Measurements from ENCODE around the gene TAF3.
A peak's percentile ranks its signal among the peaks of the same experiment; 100 is the strongest.

Gene TAF3

GRCh38 chr10:8047452-8048280 is 229.4 kb downstream of the TAF3 start:
- no peak for DNase-seq (ENCODE audit: low read depth in 2 of 2)

GRCh38 chr10:8048281-8049008 is 230.1 kb downstream of the TAF3 start:
- DNase-seq (ENCODE audit: low read depth in 2 of 2): peak in 1 of 2 donors; percentile 46

DNA sequence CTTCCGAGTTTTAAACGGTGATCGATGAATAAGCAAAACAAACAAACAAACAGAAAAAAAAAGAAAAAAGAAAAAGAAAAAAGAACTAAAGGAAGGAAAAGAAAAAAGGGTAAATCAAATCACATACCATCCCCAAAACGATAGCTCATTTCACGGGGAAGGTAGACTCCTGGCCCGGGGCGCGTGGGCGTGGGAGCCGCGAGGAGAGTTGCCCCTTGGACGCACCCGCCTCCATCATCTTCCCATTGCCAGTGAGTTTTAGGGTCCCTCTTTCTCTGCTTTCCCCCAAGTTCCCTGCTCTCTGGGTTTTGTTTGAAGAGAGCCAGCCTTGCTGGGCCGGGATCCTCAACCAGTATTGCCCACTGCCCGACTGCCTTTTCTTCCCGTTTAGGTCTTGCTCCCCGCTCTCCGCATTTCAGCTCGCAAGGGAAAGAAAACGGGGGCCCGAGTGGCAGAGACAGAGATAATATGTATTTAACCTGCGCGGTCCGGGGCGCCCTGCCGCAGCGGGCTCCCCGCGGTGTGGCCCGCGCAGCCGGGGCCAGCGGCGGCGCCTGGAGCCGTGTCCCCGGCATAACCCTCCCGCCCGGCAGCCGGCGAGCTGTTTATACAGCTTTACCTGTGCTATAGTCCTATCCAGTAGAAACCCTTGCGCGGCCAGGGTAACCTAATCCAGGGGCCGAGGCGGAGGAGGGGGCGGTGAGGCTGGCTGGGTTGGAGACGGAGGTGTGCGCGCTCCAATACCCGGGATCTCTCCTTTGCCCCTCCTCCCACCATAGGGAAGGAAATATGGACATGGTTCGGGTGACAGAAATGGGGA is 230.9 kb downstream of the TAF3 start:
- DNase-seq (ENCODE audit: low read depth in 2 of 2): no peak

GRCh38 chr10:8049865-8050555 is 231.7 kb downstream of the TAF3 start:
- no peak for DNase-seq (ENCODE audit: low read depth in 2 of 2)

- no peak for DNase-seq (ENCODE audit: low read depth in 2 of 2)
Observed at GRCh38 chr10:8050556-8051108, 232.3 kb downstream of the TAF3 start.

DNA sequence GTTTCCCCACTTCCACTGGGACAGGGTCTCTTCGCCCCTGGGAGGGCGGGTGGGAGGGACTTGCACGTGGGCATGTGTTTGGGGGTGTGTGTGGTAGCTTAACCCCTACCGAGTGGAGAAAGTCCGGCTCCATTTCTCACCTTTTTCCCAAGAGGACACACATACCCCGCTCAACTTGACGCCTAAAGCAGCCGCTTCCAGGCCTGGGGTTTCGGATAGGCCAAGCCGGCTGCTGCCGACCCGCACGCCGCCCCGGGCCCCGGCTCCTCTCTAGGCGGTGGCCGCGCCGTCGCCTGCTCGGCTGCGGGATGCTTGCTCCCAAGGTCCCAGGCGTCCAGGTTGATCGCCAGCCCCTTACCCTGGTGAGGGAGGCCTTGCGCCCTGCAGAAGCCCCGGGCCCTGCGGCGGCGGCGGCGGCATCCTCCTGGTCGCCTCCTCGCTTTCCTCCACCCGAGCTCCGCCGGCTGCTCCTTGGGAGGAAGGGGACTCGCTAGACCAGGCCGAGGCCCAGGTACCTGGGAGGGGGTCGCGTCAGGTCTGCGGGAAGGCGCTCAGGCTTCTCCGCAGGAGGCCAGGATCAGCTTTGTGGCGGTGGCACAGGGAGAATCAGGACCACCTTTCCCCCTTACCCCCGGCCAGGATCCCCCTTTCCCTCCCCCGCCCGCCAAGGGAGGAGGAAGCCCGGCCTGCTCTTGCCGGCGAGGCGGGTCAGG is 233.0 kb downstream of the TAF3 start:
- no peak for DNase-seq (ENCODE audit: low read depth in 2 of 2)

- DNase-seq (ENCODE audit: low read depth in 2 of 2): no peak
Observed at GRCh38 chr10:8051851-8052257, 233.5 kb downstream of the TAF3 start.

GRCh38 chr10:8052341-8052955 is 234.1 kb downstream of the TAF3 start:
- no peak for DNase-seq (ENCODE audit: low read depth in 2 of 2)

GRCh38 chr10:8052956-8053445 is 234.7 kb downstream of the TAF3 start:
- no peak for DNase-seq (ENCODE audit: low read depth in 2 of 2)

- peak; percentile 90 to 95 for DNase-seq (ENCODE audit: low read depth in 2 of 2)
Observed at GRCh38 chr10:8053446-8054243, 235.3 kb downstream of the TAF3 start.

GRCh38 chr10:8054244-8054493 is 235.9 kb downstream of the TAF3 start:
- no peak for DNase-seq (ENCODE audit: low read depth in 2 of 2)

DNA sequence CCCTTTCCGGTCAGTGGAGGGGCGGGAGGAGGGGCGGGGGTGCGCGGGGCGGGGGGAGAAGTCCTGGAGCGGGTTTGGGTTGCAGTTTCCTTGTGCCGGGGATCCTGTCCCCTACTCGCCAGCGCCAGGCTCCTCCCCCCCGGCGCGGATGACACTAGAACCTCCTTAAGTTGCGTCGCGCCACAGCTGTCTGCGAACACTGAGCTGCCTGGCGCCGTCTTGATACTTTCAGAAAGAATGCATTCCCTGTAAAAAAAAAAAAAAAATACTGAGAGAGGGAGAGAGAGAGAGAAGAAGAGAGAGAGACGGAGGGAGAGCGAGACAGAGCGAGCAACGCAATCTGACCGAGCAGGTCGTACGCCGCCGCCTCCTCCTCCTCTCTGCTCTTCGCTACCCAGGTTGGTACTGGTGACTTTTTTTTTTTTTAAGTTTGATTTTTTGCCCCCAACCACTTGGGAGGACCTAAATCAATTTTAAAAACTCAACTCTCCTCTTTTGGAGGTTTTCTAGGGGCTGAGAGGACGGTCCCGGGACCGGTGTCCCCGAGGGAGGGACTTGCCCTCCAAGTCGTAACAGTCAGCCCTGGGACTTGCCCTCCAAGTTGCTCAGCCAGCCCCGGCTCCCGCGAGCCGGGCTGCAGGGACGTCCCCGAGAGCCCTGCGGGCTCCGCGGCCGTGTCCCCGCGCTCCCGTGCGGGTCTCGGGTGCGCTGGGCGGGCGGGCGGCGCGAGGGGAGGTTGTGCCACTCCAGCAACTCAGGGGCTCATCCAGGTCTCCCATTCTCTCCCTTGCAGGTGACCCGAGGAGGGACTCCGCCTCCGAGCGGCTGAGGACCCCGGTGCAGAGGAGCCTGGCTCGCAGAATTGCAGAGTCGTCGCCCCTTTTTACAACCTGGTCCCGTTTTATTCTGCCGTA is 236.4 kb downstream of the TAF3 start, which contains the start of gene GATA3:
TSS of gene GATA3 (plus strand) at position 195 of the 914 bp plus-strand sequence. CDS start 968 bp downstream, outside the sequence.
- peak; percentile 75 to 82 for DNase-seq (ENCODE audit: low read depth in 2 of 2)

- DNase-seq (ENCODE audit: low read depth in 2 of 2): no peak
Observed at GRCh38 chr10:8055420-8056349, 237.4 kb downstream of the TAF3 start.

DNA sequence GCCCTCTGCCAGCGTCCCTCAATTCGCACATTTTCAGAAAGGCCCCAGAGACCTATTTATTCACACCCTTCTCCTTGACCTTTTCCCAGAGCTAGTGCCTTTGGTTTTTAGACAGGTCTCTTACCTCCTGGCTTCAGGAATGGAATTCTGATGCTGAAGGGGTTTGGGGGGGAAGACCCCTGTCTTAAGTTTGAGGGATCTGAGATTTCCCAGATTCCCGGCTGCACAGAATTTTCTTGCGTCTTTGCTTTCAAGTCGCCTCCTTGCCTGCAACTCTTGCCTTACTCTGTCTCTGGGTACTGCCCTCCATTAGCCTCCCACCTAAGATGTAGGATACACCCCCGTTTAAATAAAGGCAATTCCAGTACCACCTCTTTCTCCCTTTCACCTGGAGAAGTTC is 238.1 kb downstream of the TAF3 start:
- no peak for DNase-seq (ENCODE audit: low read depth in 2 of 2)

- DNase-seq (ENCODE audit: low read depth in 2 of 2): no peak
Observed at GRCh38 chr10:8056871-8057331, 238.6 kb downstream of the TAF3 start.

GRCh38 chr10:8057636-8058273 is 239.4 kb downstream of the TAF3 start:
- DNase-seq (ENCODE audit: low read depth in 2 of 2): no peak

Measured in stimulated activated CD8-positive, alpha-beta memory T cell treated with anti-CD3 and anti-CD28 coated beads, Interleukin-15, amount 100 ng/mL, for 48 hours (primary cell).